Activated CD4-positive, CD25-positive, alpha-beta regulatory T cell treated with anti-CD3 and anti-CD28 coated beads, Interleukin-2, amount 50 U/mL, for 16 hours (primary cell): ENCODE measurements around the gene RAB4B.
A peak's percentile ranks its signal among the peaks of the same experiment; 100 is the strongest.
"Not testable (repeated sequence)": the region's sequence is repeated elsewhere in the genome, so short reads cannot be mapped to it uniquely, and the experiment has no call there.

ENCODE experiments used
- DNase-seq: peaks from one replicate; pipeline ENCODE4 v3.0.0-alpha.2; 2020; ENCODE audit warnings: low read depth, low spot score

The RAB4B gene, protein sequence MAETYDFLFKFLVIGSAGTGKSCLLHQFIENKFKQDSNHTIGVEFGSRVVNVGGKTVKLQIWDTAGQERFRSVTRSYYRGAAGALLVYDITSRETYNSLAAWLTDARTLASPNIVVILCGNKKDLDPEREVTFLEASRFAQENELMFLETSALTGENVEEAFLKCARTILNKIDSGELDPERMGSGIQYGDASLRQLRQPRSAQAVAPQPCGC

DNA sequence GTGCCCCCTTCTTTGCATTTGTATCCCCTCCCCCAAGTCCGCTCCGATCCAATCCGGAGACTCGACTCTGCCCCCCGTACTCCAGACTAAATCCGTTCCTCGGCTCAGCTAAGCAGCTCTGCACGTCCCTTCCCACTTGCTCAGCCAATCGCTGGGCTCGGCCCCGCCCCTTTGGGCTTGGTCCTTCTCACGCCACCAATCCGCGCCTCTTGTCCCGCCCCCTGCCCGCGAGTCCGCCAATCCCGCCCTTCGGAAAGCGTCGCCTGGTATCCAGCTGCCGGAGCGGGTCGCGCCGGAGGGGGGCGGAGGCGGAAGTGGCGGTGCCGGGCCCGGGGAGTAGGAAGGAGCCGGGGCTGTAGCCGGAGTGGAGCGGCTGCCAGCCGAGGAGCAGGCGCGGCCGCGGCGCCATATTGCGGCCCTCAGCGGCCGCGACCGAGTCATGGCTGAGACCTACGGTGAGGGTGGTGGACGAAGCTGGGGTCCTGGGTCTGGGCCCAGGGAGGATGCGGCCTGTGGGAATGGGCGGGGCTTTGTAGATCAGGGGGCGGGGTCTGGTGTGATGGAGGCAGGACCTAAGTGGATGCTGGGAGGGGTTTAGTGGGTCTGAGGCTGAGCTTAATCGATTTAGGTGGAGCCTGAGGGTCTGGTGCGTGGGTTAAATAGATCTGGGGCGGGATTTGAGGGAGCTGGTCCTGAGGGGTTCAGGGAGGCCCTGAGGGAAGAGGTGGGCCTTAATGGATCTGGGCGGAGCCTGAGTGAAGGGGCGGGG lies at the start of gene RAB4B:
RAB4B (plus strand) TSS at position 311 of the 769 bp plus-strand sequence; CDS start at position 440, 129 bp downstream.
- peak; percentile 100 for DNase-seq

DNA sequence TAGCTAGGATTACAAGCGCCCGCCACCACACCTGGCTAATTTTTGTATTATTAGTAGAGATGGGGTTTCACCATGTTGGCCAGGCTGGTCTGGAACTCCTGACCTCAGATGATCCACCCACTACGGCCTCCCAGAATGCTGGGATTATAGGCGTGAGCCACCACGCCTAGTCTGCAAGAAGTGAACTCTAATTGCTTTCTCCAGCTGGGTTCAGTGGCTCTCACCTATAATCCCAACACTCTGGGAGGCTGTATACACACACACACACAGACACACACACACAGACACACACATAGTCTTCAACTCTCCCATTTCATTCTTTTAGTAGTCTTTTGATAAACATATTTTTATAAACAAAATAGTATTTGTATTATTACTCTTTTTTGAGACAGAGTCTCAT lies 48.0 kb upstream of the RAB4B start:
- DNase-seq, result not testable (repeated sequence)

DNA sequence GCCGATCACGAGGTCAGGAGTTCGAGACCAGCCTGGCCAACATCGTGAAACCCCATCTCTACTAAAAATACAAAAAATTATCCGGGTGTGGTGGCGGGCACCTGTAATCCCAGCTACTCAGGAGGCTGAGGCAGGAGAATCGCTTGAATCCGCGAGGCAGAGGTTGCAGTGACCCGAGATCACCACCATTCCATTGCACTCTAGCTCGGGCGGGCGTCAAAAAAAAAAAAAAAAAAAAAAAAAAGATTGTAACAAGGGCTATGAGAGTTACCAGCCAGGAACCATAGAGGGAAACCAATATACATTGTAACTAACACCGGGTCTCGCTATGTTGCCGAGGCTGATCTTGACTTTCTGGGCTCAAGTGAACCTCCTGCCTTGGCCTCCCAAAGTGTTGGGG lies 45.7 kb upstream of the RAB4B start:
- DNase-seq, result not testable (repeated sequence)

DNA sequence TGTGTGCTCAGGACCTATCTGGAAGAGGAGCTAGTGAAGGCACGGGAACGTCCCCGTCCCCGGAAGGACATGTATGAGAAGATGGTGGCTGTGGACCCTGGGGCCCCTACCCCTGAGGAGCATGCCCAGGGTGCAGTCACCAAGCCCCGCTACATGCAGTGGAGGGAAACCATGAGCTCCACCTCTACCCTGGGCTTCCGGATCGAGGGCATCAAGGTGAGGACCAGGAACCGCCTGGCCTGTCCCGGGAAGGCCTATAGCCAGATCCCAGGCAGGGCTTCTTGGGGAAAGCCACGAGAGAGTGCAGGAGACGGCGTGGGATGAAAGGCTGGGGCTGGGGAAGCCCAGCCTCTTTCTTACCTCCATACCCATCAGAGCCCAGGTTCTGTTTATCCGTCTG lies 44.9 kb upstream of the RAB4B start:
- DNase-seq, result no peak

DNA sequence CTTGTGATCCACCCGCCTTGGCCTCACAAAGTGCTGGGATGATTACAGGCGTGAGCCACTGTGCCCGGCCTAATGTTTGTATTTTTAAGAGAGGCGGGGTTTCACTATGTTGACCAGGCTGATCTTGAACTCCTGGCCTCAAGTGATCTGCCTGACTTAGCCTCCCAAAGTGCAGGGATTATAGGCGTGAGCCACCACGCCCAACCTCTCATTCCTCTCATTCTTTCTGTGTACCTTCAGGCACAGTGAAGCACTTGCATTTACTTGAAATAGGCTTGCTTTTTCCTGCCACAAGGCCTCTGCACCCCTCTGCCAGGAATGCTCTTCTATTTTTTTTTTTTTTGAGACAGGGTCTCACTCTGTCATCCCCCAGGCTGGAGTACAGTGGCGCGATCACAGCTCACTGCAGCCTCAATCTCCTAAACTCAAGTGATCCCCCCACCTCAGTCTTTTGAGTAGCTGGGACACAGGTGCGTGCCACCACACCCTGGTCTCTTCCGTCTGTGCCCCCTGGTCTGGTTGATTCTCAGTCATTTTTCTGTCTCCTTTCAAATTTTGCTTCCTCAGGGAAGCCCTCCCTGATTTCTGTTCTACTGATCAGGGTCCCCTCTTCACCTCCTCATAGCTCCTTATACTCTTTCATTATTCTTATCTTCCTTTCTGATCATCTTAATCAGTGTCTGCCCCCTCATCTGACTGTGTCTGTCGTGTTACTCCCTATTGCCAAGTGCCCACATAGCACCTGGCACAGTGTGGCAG lies 42.9 kb upstream of the RAB4B start:
- no peak for DNase-seq

DNA sequence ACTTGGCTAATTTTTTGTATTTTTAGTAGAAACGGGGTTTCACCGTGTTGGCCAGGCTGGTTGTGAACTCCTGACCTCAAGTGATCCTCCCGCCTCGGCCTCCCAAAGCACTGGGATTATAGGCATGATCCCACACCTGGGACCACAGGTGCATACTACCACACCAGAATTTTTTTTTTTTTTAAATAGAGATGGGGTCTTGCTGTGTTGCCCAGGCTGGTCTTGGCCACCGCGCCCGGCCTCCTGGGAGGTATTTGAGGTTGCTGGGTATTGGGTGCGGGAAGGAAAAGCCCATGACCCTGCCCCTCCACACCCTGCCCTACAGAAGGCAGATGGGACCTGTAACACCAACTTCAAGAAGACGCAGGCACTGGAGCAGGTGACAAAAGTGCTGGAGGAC lies 41.4 kb upstream of the RAB4B start:
- no peak for DNase-seq

DNA sequence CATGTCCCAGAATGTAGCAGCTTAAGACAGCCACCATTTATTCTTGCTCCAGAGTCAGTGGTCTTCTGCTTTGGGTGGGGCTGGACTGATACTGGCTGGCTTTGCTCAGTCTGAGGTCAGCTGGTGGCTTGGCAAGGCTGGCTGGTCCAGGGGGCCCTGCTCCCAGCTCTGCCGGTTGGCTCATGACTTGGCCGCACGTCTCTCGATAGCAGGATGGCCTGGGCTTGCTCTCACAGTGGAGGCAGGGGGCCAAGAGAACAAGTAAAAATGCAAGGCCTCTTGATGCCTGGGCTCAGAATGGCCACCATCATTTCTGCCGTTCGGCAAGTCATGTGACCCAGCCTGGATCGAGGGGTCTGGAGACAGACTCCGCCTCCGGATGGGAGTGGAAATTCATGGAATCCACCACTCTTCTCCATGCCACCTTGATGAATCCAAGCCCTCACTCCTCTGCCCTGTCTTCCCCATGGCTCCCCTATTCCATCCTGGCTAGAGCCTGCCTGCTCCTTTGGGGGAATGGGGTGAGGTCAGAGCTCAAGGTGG lies 40.9 kb upstream of the RAB4B start:
- no peak for DNase-seq

DNA sequence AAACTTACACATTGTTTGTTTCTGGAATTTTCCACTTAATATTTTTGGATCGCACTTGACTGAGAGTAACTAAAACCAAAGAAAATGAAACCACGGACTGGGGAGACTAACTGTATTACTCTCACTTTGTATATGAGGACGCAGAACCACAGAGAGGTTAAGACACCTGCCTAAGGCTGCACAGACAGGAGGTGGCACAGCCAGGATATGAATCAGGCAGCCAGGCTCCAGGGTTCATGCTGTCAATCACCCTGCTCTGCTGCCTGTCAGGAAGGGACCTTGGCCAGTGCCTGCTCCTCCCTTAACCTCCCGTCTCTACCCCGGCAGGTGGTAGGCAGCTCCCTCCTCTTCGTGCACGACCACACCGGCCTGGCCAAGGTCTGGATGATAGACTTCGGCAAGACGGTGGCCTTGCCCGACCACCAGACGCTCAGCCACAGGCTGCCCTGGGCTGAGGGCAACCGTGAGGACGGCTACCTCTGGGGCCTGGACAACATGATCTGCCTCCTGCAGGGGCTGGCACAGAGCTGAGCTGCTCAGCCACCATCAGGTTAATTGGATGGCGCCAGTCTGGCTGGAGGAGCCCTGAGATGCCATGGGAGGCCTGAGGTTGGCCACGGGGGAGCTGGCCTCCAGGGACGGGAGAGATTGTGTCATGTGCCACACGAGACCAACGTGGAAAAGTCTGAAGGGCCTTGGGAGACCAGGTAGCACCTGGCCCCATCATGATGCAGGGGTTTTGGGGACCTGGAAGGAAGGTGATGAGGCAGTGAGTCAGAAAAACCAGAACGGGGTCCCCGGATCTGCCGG lies 38.8 kb upstream of the RAB4B start:
- DNase-seq, result no peak

DNA sequence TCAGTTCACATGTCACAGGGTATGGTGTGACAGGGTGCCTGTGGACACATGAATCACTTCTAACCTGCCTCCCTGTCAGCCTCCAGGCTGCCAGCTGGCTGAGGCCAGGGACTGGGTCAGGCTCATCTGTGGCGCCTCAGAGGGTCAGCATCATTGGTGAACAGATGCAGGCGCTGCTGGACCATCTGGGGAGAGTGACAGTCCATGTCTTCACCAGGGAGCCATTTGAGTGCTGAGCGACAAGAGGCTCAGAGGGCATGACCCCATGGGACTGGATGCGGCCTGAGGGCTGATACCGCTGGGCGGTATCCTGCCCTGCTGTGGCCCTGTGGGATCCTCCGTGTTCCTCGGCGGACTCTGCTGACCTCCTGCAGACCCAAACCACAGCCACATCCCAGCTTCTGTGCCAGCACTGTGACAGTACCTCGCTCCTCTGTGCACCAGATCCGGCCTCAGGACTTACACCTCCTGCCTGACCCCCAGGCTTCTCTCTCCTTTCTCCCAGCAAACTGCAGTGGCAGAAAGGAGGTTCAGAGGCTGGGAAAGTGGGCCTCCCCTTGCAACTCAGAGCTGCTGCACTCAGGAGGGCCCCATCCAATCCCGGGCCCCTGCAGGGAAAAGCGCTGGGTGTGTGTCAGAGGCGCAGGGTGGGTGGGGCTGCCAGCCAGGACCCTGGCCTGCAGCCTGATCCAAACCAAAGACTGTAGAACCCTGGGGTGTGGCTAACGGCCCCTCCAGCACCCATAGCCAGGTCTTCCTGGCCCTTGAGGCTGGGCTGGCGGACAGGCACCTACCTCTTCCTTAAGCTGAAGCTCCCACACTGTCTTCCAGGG lies 38.0 kb upstream of the RAB4B start:
- DNase-seq, result no peak

DNA sequence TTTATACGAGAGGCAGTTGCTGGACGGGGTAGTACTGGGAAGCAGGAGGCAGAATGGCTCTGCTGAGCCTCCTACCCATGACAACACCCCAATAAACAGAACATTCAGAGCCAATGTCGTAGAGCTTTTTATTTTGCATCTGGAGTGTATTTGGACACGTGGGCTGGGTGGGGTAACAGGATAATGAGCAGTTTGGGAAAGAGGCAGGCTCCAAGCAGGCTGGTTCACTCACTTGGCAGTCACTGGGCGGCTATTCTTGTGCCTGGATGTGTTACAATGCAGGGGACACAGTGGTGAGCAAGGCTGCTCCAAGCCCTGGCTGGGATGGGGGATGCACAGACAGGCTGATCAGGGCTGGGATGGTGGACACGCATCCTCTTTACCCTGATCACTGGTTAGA lies 37.3 kb upstream of the RAB4B start:
- no peak for DNase-seq

DNA sequence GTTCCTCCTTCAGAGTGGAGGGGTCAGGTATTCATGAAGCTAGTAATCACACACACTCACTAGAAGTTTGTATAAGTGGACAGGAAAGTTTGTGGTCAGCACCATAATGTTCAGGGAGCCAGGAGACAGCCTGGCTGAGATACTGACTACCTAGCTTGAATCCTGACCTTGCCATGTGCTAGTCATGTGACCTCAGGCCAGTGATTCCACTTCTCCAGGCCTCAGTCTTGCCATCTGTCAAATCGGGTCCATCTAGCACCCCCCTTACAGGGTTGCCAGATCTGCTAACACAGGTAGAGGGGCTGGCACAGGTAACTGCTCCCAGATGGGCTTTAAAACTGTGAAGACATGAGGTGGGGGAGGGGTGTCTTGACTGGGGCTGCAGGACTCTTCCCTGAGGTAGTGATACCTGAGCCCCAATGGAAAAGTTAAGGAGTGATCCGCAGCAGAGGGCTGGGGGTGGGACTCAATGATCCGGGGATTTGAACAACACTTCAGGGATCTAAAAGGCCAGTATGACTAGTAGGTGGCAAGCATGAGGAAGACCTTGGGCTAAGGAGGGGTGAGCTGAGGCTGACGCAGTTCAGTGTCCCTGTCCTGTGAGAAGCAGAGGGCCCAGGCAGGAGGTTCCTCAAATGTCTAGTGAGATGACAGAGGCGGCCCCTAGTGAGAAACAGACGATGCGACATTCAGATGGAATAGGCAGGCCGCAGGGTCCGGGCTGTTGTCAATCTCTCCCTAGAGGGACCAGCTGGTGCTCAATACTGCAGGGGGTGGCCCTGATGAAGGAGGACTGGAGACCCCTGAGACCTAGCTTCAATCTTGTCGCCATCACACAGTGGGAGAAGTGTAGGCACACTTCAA lies 36.3 kb upstream of the RAB4B start:
- no peak for DNase-seq

DNA sequence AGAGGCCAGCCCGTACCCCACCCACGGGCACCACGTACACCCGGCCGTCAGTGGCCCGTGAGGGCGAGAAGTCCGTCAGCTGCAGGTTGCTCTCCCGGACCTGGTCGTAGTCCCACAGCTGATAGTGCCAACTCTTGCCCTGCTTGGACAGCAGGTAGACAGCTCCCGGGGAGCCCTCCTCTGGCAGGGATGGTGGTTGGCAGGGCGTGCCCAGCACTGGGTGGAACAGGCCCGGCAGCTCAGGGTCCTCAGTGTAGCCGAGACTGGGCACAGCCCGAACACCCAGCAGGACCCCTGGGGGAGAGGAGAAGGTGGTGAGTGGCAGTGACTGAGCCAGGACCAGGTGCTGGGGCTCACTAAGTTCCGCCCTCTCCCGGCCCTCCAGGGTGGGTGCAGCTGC lies 35.6 kb upstream of the RAB4B start:
- no peak for DNase-seq

DNA sequence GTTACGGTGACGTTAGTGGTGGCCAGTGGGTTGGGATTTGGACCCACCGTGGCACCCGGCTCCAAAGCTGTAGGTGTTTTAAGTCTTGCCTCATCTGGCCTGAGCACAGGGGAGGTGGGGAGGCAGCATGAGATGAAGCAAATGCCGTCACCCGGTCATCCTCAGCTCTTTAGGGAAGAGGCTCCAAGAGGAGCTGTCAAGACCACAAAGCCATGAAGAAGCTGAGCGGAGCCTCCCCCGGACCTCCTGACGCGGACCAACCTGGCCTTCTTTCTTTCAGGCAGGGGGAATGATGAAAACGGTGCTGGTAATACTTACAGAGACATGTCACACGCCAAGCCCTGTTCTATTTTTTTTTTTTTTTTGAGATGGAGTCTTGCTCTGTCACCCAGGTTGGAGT lies 35.2 kb upstream of the RAB4B start:
- DNase-seq, result no peak

DNA sequence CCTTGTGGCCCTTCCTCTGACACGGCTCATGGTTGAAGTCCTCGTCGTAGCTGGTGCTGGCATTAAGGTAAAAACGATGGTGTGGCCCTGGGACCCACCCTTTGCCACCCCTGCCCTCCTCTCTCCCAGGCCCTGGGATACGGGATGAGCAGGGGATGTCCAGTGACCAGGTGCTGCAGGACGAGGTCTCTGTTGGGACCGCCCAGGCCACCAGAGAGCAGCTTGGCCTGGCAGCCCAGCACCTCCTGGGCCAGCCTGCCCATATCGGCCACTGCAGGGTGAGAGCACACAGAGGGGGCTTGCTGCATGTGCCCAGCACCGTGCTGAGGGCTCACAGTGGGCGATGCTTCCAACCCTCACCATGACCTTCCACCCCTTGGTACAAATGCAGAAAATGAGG lies 34.1 kb upstream of the RAB4B start:
- DNase-seq, result no peak

DNA sequence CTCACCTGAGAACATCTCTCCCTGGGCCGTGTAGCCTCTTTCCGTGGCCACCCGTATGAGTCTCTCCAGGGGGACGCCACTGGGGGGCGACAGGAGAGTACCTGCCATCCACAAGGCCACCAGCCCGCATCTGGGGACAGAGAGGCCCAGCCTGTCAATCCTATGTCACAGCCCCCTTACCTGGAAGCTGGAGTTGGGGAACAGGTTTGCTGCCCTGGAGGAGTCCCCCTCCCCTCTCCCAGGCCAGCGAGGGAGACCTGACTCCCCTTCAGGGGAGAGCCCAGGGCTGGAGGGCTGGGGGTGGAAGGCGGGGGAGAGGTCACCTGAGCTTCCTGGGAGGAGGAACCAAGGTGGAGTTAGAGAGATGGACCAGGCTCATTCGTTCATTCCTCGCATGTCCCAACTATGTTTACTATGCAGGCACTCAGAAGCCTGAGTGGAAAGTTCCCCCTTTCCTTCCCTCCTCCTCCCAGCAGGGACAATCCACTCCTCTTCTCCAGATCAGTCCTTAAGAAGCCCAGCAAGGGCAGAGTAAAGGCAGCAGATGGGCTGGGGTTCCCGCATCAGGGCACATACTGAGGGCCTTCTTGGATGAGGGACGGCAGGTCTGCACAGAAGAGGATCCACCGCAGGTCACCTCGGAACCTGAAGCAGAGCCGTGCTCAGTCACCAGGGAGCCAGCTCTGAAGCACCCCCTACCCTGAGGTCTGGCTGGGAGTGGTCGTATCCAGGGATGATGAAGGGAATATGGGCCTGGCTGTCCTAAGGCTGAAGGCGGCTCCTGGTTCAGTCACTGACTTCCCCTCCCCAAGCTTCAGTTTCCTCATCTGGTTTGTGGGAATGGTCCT lies 33.3 kb upstream of the RAB4B start:
- no peak for DNase-seq

DNA sequence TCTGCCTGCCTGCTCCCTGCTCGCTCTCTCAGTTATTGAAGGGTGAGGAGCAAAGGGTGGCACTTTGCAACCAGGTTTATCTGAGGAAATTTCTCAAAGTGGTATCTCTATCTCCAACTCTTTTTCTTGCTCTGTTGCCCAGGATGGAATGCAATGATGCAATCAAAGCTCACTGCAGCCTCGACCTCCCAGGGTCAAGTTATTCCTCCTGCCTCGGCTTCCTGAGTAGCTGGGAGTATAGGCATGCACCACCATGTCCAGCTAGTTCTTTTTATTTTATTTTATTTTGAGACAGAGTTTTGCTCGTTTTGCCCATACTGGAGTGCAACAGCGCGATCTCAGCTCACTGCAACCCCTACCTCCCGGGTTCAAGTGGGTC lies 32.7 kb upstream of the RAB4B start:
- DNase-seq, result no peak

DNA sequence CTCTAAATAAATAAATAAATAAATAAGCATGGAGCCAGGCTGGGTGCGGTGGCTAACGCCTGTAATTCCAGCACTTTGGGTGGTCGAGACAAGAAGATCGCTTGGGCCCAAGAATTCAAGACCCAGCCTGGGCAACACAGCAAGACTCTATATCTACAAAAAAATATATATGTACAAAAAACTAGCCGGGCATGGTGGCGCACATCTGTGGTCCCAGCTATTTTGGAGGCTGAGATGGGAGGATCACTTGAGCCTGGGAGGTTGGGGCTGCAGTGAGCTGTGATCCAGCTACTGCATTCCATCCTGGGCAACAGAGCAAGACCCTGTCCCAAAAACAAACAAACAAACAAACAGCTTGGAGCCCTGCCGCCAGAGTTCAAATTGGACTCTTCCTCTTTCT lies 30.5 kb upstream of the RAB4B start:
- DNase-seq, result no peak

DNA sequence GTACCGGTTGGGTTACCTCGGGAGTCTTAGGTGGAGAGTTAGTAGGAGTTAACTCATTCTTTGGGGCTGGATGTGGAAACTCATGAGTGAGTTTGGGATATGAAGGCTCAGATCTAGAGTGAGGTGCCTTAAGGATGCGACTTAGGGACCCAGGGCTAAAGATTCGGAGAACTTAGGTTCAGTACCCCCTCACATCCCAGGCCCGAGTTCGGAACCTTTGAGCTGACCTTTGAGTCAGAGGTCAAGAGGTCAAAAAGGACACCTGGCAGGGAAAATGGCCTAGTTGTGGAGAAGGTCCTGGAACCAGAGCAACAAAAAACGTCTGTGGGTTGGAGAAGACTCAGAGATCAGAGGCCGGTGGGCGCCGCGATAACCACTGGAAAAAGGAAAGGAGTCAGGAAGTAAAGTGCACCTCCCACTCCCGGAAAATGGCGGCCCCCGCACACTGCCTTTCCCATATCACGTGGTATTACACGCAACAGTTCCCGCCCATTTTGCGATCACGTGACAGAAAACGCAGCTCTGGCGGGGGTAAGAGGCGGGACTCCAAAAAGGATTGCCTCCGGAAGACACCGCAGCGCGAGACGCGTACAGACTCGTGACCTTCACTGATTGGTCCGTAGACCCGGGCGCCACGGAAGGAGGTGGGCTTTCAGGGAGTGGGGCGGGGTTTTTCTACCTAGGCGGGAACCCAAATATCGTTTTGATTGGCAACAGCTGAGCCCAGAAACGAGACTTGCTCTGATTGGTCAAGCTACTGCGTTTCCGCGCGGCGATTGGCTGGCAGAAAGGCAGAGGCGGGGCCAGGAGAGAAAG lies 27.8 kb upstream of the RAB4B start, which contains the start of gene ACTMAP:
ACTMAP (minus strand) TSS at position 420 of the 816 bp plus-strand sequence. CDS start 674 bp downstream, outside the sequence.
- DNase-seq, result peak; percentile 99
